Measurements from ENCODE around the gene POFUT2. TPM values are rescaled to one million over a fixed set of nuclear protein-coding genes. Genes with fewer than 3 reads are reported as not detected.

The POFUT2 gene
- total and polyA plus RNA-seq, 12 donors = 13.1 to 68.9 (median 32.9) TPM

- Histone ChIP-seq H3K27ac (peak overlapping the region in 4 of 5 donors; percentile 37 to 95 (median 62)), H3K27me3 (no peaks in the 10 kb centered on the region), H3K9me3 (replicated peaks in 1 of 3) (no peaks in the 10 kb centered on the region), H3K36me3 (replicated peaks in 1 of 2) (no peaks in the 10 kb centered on the region), H3K4me1 (replicated peaks in 1 of 2) (peaks cover 5 to 31% of the 10 kb centered on the region in 2 donors), H3K4me3 (no peak overlapping the region)
- DNase-seq = peak; percentile 58 to 91 (median 70)
- 42 to 68% (median 65%) methylated on average over 13 to 33 of the region's 33 CpGs for WGBS, 4 donors
- TF ChIP-seq CTCF (IDR thresholded peaks at IDR 0.05) (no peak), POLR2A (IDR thresholded peaks at IDR 0.05) (peak in 1 of 2 donors; percentile 26)
- intact Hi-C loops (cut with DNase I) = loop anchor here in 1 of 2 donors (5.0 kb wide), 1 partner anchor 135 kb away; no protein-coding TSS in a partner anchor
Observed at GRCh38 chr21:45306832-45307571, 19.3 kb upstream of the POFUT2 start.

- no peaks in the 10 kb centered on the region for H3K27me3 ChIP-seq
- H3K9me3 ChIP-seq (replicated peaks in 1 of 3) = no peaks in the 10 kb centered on the region
- peaks cover 5 to 31% of the 10 kb centered on the region in 2 donors for H3K4me1 ChIP-seq (replicated peaks in 1 of 2)
- 89 to 93% (median 90%) methylated on average over 14 to 18 of the region's 18 CpGs for WGBS, 4 donors
- DNase-seq = peak in 2 of 7 donors; percentile 6 to 15
- intact Hi-C loops (cut with DNase I) = loop anchor here in 1 of 2 donors (5.0 kb wide), 1 partner anchor 136 kb away; no protein-coding TSS in a partner anchor
- peak overlapping the region in 4 of 5 donors; percentile 37 to 95 (median 62) for H3K27ac ChIP-seq
- H3K4me3 ChIP-seq = no peak overlapping the region
- no peaks in the 10 kb centered on the region for H3K36me3 ChIP-seq (replicated peaks in 1 of 2)
- TF ChIP-seq POLR2A (IDR thresholded peaks at IDR 0.05) = peak in 1 of 2 donors; percentile 8
- no peak for TF ChIP-seq CTCF (IDR thresholded peaks at IDR 0.05)
Observed at GRCh38 chr21:45306453-45306831, 18.7 kb upstream of the POFUT2 start.

GRCh38 chr21:45305836-45306235 is 18.1 kb upstream of the POFUT2 start:
- intact Hi-C loops (cut with DNase I) = loop anchor here in 1 of 2 donors (5.0 kb wide), 1 partner anchor 136 kb away; no protein-coding TSS in a partner anchor
- Histone ChIP-seq H3K36me3 (replicated peaks in 1 of 2) (no peaks in the 10 kb centered on the region), H3K27me3 (no peaks in the 10 kb centered on the region), H3K9me3 (replicated peaks in 1 of 3) (no peaks in the 10 kb centered on the region), H3K4me1 (replicated peaks in 1 of 2) (peaks cover 5 to 31% of the 10 kb centered on the region in 2 donors), H3K4me3 (no peak overlapping the region), H3K27ac (peak overlapping the region in 1 of 5 donors; percentile 95)
- DNase-seq = peak in 2 of 7 donors; percentile 5 to 9
- WGBS, 4 donors = 65 to 73% (median 70%) methylated on average over 8 to 9 of the region's 9 CpGs
- TF ChIP-seq CTCF (IDR thresholded peaks at IDR 0.05) = no peak
- TF ChIP-seq POLR2A (IDR thresholded peaks at IDR 0.05) = no peak

GRCh38 chr21:45304945-45305344 is 17.2 kb upstream of the POFUT2 start:
- no peak overlapping the region for H3K4me3 ChIP-seq
- DNase-seq = peak in 2 of 7 donors; percentile 5 to 16
- H3K27ac ChIP-seq = no peak overlapping the region
- TF ChIP-seq CTCF (IDR thresholded peaks at IDR 0.05) = no peak
- no peak for TF ChIP-seq POLR2A (IDR thresholded peaks at IDR 0.05)
- intact Hi-C loops (cut with DNase I) = loop anchor here in 1 of 2 donors (5.0 kb wide), 1 partner anchor 137 kb away; no protein-coding TSS in a partner anchor
- no peaks in the 10 kb centered on the region for H3K36me3 ChIP-seq (replicated peaks in 1 of 2)
- no peaks in the 10 kb centered on the region for H3K9me3 ChIP-seq (replicated peaks in 1 of 3)
- H3K27me3 ChIP-seq = no peaks in the 10 kb centered on the region
- H3K4me1 ChIP-seq (replicated peaks in 1 of 2) = peaks cover 5 to 30% of the 10 kb centered on the region in 2 donors
- WGBS, 4 donors = 77 to 95% (median 85%) methylated on average over 7 of the region's 7 CpGs

Measured in adrenal gland (tissue), 12 donors.